Common myeloid progenitor, CD34-positive (primary cell): Measurements from ENCODE around the gene CDK2.

Experiments
- CTCF ChIA-PET: fragments of 350-600 bp; sonication (Branson Sonifier 250); formaldehyde crosslinking; loops from one replicate; lab custom pipeline; 2021; ENCODE audit warnings: antibody characterized with exemption; lab: Charles Lee
- POLR2A ChIA-PET: fragments of 350-600 bp; sonication (Branson Sonifier 250); formaldehyde crosslinking; loops from one replicate; lab custom pipeline; 2021; ENCODE audit warnings: antibody characterized with exemption; lab: Charles Lee
- DNase-seq, 3 donors: peaks; one replicate each; pipeline versions ENCODE4 v3.0.0 to v3.0.0-alpha.2; 2013
- H3K27ac ChIP-seq, 2 experiments: 1 replicate in 1 of 2; 2 replicates in 1 of 2; pipeline ENCODE4 v1.7.0; 2013; ENCODE audit warnings: inconsistent platforms in 2 of 2, low read length in 2 of 2, mild to moderate bottlenecking in 2 of 2, low read depth in 1 of 2, moderate library complexity in 1 of 2; ENCODE audit not compliant: severe bottlenecking in 2 of 2, insufficient read depth in 1 of 2, poor library complexity in 1 of 2
- H3K27me3 ChIP-seq, 5 experiments: replicated peaks in 2 of 5; 1 replicate in 3 of 5; 2 replicates in 2 of 5; pipeline versions ENCODE4 v1.6.1 to v1.7.0; 2013; ENCODE audit warnings: low read length in 4 of 5, mild to moderate bottlenecking in 2 of 5, moderate library complexity in 2 of 5, inconsistent platforms in 1 of 5; ENCODE audit not compliant: insufficient read depth in 5 of 5, control insufficient read depth in 4 of 5
- H3K36me3 ChIP-seq, 4 experiments: 1 replicate in 2 of 4; 2 replicates in 2 of 4; pipeline versions ENCODE4 v1.6.1 to v1.7.0; 2013; ENCODE audit warnings: low read length in 3 of 4, control low read depth in 1 of 4, mild to moderate bottlenecking in 1 of 4; ENCODE audit not compliant: control insufficient read depth in 4 of 4, insufficient read depth in 4 of 4
- H3K4me1 ChIP-seq, 4 experiments: 1 replicate in 3 of 4; 2 replicates in 1 of 4; pipeline versions ENCODE4 v1.6.1 to v1.7.1; 2013; ENCODE audit warnings: low read length in 3 of 4, mild to moderate bottlenecking in 3 of 4, control low read depth in 1 of 4, inconsistent platforms in 1 of 4, moderate library complexity in 1 of 4; ENCODE audit not compliant: control insufficient read depth in 4 of 4, insufficient read depth in 4 of 4; ENCODE audit errors: control extremely low read depth in 1 of 4
- H3K4me3 ChIP-seq, 7 experiments: 1 replicate in 4 of 7; 2 replicates in 3 of 7; pipeline versions ENCODE4 v1.5.1 to v1.7.0; 2013; ENCODE audit warnings: mild to moderate bottlenecking in 7 of 7, low read length in 6 of 7, moderate library complexity in 6 of 7, inconsistent platforms in 2 of 7, low read depth in 2 of 7, control low read depth in 1 of 7; ENCODE audit not compliant: insufficient read depth in 4 of 7, control insufficient read depth in 1 of 7; ENCODE audit errors: extremely low read depth in 1 of 7
- H3K9me3 ChIP-seq, 5 experiments: 1 replicate in 4 of 5; 2 replicates in 1 of 5; pipeline versions ENCODE4 v1.6.1 to v1.7.1; 2013; ENCODE audit warnings: low read length in 4 of 5, mild to moderate bottlenecking in 2 of 5, inconsistent platforms in 1 of 5, low read depth in 1 of 5, moderate library complexity in 1 of 5; ENCODE audit not compliant: control insufficient read depth in 4 of 5, insufficient read depth in 2 of 5; ENCODE audit errors: control extremely low read depth in 1 of 5
- WGBS: methylation state at CpG from one replicate; pipeline ENCODE4 v1.1.5; 2013; ENCODE audit not compliant: insufficient coverage; 5-methylcytosine and 5-hydroxymethylcytosine counted together

Gene CDK2

GRCh38 chr12:55955344-55955743, 11.3 kb upstream of the CDK2 start:
- POLR2A ChIA-PET, result no interaction called here
- H3K27ac ChIP-seq, result no peak overlapping the region

GRCh38 chr12:55955800-55956508, 10.7 kb upstream of the CDK2 start:
- DNase-seq, result peak; percentile 42 to 67 (median 65)

More at GRCh38 chr12:55955344-55955743, 11.3 kb upstream of the CDK2 start:
- no peak for DNase-seq
- WGBS, result 92% methylated on average over 4 of the region's 4 CpGs
- Histone ChIP-seq H3K4me1 (no peaks in the 10 kb centered on the region), H3K4me3 (no peak overlapping the region), H3K36me3 (peaks cover 5 to 40% (median 30%) of the 10 kb centered on the region in 4 experiments), H3K9me3 (no peaks in the 10 kb centered on the region), H3K27me3 (no peaks in the 10 kb centered on the region)
- CTCF ChIA-PET, result interaction anchor here (0.6 to 5.9 kb wide), 7 partner anchors 14 to 273 kb away, joined by 3 to 37 read pairs (median 6); partner anchors contain the start of gene RAB5B

GRCh38 chr12:55957106-55957859, 9.3 kb upstream of the CDK2 start:
- 93% methylated on average over 4 of the region's 5 CpGs for WGBS
- DNase-seq, result no peak
- ChIA-PET POLR2A (no interaction called here), CTCF (interaction anchor here (0.6 to 5.9 kb wide), 8 partner anchors 9 to 136 kb away, joined by 3 to 37 read pairs (median 4); partner anchors contain the start of gene SUOX)
- no peak overlapping the region for H3K4me3 ChIP-seq
- H3K9me3 ChIP-seq, result no peaks in the 10 kb centered on the region
- H3K36me3 ChIP-seq, result peaks cover 2 to 26% (median 18%) of the 10 kb centered on the region in 4 experiments
- H3K27me3 ChIP-seq, result no peaks in the 10 kb centered on the region
- H3K4me1 ChIP-seq, result no peaks in the 10 kb centered on the region
- H3K27ac ChIP-seq, result no peak overlapping the region

More at GRCh38 chr12:55955800-55956508, 10.7 kb upstream of the CDK2 start:
- Histone ChIP-seq H3K27ac (no peak overlapping the region), H3K36me3 (peaks cover 5 to 40% (median 30%) of the 10 kb centered on the region in 4 experiments), H3K9me3 (no peaks in the 10 kb centered on the region), H3K27me3 (no peaks in the 10 kb centered on the region), H3K4me3 (no peak overlapping the region), H3K4me1 (no peaks in the 10 kb centered on the region)
- POLR2A ChIA-PET, result interaction anchor here (0.6 kb wide), 1 partner anchor 742 kb away, joined by 3 read pairs; no protein-coding TSS in a partner anchor
- CTCF ChIA-PET, result interaction anchor here (0.6 to 5.9 kb wide), 9 partner anchors 13 to 273 kb away, joined by 3 to 37 read pairs (median 6); partner anchors contain the start of genes RAB5B and SUOX
- WGBS, result 94% methylated on average over 5 of the region's 6 CpGs

DNA sequence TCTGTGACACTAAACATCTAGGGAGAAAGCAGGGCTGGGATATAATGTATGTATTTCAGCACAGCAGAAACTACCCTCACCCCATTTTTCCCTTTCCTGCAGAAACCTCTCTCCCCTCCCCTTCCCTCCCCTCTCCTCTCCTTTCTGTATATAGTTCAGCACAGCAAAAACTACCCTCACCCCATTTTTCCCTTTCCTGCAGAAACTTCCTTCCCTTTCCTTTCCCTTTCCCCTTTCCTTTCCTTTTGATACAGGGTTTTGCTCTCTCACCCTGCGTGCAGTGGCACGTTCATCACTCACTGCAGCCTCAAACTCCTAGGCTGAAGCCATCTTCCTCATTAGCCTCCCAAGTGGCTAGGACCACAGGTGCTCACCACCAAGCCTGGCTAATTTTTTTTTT, 2.9 kb upstream of the CDK2 start:
- Histone ChIP-seq H3K36me3 (peaks cover 0 to 10% (median 0%) of the 10 kb centered on the region in 4 experiments), H3K27ac (no peak overlapping the region), H3K27me3 (no peaks in the 10 kb centered on the region), H3K4me3 (no peak overlapping the region), H3K4me1 (peaks cover 10 to 22% (median 17%) of the 10 kb centered on the region in 4 experiments), H3K9me3 (no peaks in the 10 kb centered on the region)
- CTCF ChIA-PET, result no interaction called here
- no peak for DNase-seq
- 100% methylated on average over 1 of the region's 2 CpGs for WGBS
- POLR2A ChIA-PET, result no interaction called here

DNA sequence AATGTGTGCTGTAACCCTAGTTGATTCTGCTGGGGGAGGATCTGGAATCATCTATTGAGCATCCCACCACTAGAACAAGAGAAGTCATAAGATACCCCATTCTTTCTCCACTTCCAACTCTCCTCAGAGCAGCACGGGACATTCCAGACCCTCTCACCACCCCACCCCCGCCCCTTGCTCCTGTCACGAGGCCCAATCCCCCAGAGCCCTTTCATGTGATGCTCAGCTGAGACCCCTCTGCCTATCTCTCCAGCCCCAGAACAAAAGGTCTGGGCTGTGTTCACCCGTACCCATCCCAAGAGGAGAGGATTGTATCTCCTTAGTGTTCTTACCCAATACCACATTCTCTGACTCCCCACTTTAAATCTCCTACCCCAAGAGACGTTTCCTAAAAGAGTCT, 1.4 kb upstream of the CDK2 start:
- H3K9me3 ChIP-seq, result no peaks in the 10 kb centered on the region
- ChIA-PET POLR2A (no interaction called here), CTCF (interaction anchor here (1.4 kb wide), 1 partner anchor 17 kb away, joined by 3 read pairs; no protein-coding TSS in a partner anchor)
- 92% methylated on average over 3 of the region's 5 CpGs for WGBS
- H3K27ac ChIP-seq, result no peak overlapping the region
- peaks cover 0 to 22% (median 1%) of the 10 kb centered on the region in 4 experiments for H3K36me3 ChIP-seq
- H3K4me1 ChIP-seq, result peaks cover 10 to 22% (median 17%) of the 10 kb centered on the region in 4 experiments
- H3K27me3 ChIP-seq, result no peaks in the 10 kb centered on the region
- no peak overlapping the region for H3K4me3 ChIP-seq
- no peak for DNase-seq

- ChIA-PET POLR2A (no interaction called here), CTCF (interaction anchor here (1.4 kb wide), 1 partner anchor 17 kb away, joined by 3 read pairs; no protein-coding TSS in a partner anchor)
- WGBS, result 17% methylated on average over 1 of the region's 4 CpGs
- Histone ChIP-seq H3K27ac (peak within 1 kb of the TSS; percentile 42 to 81), H3K27me3 (no peaks in the 10 kb centered on the region), H3K36me3 (peaks cover 0 to 29% (median 3%) of the 10 kb centered on the region in 4 experiments), H3K9me3 (no peaks in the 10 kb centered on the region), H3K4me3 (peak within 1 kb of the TSS; percentile 83 to 97 (median 87)), H3K4me1 (peaks cover 10 to 22% (median 17%) of the 10 kb centered on the region in 4 experiments)
- DNase-seq, result peak in 2 of 3 donors; percentile 25 to 34
These were observed 656 bp upstream of the CDK2 start, which contains the start of gene PMEL for GRCh38 chr12:55965941-55966407. Gene PMEL, minus strand, starts transcription at chr12:55966042. Its CDS starts 31 bp downstream, at chr12:55966011.
